ENCODE measurements around the gene SCN5A. TPM values are rescaled to one million over a fixed set of nuclear protein-coding genes. Genes with fewer than 3 reads are reported as not detected.

SCN5A gene
- total and polyA plus RNA-seq, 2 of the 13 experiments (the other 11 are each of a cell fraction or from before 2014, with no cell fraction given), result 0.22 TPM; not detected in 1

DNA sequence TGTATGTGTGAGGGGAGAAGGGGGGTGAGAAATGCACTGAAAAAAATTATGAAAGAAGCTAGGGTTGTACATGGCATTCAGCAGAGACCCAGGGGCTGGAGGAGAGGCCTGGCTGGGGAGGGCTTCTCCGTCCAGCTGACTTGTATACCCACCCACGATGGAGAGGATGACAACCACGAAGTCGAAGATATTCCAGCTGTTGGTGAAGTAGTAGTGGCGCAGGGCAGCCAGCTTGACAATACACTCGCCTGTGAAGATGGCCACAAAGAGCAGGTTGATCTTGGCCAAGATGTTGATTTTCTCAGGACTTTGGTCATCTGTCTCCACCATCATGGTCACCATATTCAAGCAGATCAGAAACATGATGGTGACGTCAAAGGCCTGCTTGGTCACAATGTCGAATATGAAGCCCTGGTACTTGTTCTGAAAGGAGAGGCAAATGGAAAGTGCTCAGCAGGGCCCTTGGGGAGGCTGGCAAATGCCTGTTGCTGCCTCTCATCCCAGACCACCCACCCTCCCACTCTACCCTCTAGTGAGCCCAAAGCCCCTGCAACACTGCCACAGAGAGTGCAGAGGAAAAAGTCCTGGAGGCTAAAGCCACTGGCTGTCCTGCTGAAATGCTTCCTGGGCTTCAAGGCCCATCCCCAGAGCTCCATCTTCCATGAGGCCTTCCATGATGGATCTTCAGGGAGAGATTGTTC, 95.2 kb downstream of the SCN5A start:
- POLR2A ChIA-PET, result no interaction called here
- no peak for DNase-seq (ENCODE audit: low spot score)
- WGBS (ENCODE audit: low lambda C conversion rate), result 22% methylated on average over 8 of the region's 8 CpGs

DNA sequence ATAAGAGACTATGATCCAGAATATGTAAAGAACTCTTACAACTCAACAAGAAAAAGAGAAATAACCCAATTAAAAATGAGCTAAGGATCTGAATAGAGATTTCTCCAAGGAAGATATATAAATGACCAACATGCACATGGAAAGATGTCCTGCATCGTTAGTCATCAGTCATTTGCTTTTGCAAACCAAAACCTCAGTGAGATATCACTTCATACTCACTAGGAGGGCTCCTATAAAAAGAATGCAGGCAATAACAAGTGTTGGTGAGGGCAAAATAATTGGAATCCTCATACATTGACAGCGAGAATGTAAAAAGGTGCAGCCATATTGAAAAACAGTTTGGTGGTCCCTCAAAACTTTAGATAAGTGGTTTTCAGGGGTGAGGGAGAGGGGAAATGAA, 96.4 kb downstream of the SCN5A start:
- FAIRE-seq, result no peak
- Histone ChIP-seq H3K79me2 (ENCODE audit: insufficient read depth, low read length) (no peaks in the 10 kb centered on the region), H3K27ac (ENCODE audit: extremely low read length, insufficient read depth, low read length) (no peak overlapping the region), H3K27me3 (ENCODE audit: control insufficient read depth in 1 of 2, insufficient read depth in 2 of 2, low read length in 2 of 2) (peaks cover 2 to 39% of the 10 kb centered on the region in 2 experiments; a peak in 4 of 5 replicates), H3K4me1 (ENCODE audit: insufficient read depth, low read length) (no peaks in the 10 kb centered on the region), H3K4me2 (ENCODE audit: low read depth, low read length) (no peak overlapping the region), H2AFZ (ENCODE audit: low read length) (no peak overlapping the region), H3K9ac (ENCODE audit: insufficient read depth, low read depth, low read length) (no peak overlapping the region), H4K20me1 (ENCODE audit: insufficient read depth, low read length) (no peaks in the 10 kb centered on the region), H3K9me3 (ENCODE audit: low read length) (no peaks in the 10 kb centered on the region), H3K36me3 (replicated peaks in 1 of 2; ENCODE audit: control insufficient read depth in 1 of 2, insufficient read depth in 2 of 2, low read length in 2 of 2) (no peaks in the 10 kb centered on the region), H3K4me3 (replicated peaks in 1 of 3; ENCODE audit: insufficient read depth in 1 of 3, low read depth in 2 of 3, low read length in 3 of 3) (no peak overlapping the region)
- no peak for ATAC-seq
- no peak for DNase-seq (ENCODE audit: low spot score)
- TF ChIP-seq, protein P1, sequence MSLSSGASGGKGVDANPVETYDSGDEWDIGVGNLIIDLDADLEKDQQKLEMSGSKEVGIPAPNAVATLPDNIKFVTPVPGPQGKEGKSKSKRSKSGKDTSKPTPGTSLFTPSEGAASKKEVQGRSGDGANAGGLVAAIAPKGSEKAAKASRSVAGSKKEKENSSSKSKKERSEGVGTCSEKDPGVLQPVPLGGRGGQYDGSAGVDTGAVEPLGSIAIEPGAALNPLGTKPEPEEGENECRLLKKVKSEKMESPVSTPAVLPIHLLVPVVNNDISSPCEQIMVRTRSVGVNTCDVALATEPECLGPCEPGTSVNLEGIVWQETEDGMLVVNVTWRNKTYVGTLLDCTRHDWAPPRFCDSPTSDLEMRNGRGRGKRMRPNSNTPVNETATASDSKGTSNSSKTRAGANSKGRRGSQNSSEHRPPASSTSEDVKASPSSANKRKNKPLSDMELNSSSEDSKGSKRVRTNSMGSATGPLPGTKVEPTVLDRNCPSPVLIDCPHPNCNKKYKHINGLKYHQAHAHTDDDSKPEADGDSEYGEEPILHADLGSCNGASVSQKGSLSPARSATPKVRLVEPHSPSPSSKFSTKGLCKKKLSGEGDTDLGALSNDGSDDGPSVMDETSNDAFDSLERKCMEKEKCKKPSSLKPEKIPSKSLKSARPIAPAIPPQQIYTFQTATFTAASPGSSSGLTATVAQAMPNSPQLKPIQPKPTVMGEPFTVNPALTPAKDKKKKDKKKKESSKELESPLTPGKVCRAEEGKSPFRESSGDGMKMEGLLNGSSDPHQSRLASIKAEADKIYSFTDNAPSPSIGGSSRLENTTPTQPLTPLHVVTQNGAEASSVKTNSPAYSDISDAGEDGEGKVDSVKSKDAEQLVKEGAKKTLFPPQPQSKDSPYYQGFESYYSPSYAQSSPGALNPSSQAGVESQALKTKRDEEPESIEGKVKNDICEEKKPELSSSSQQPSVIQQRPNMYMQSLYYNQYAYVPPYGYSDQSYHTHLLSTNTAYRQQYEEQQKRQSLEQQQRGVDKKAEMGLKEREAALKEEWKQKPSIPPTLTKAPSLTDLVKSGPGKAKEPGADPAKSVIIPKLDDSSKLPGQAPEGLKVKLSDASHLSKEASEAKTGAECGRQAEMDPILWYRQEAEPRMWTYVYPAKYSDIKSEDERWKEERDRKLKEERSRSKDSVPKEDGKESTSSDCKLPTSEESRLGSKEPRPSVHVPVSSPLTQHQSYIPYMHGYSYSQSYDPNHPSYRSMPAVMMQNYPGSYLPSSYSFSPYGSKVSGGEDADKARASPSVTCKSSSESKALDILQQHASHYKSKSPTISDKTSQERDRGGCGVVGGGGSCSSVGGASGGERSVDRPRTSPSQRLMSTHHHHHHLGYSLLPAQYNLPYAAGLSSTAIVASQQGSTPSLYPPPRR (CRISPR knock-in tag; IDR thresholded peaks at IDR 0.05; ENCODE audit: borderline replicate concordance), result no peak
- ChIA-PET CTCF (ENCODE audit: low intra/inter-chr PET ratio, low total read pairs) (no interaction called here), POLR2A (no interaction called here)
- in situ Hi-C loops (cut with HindIII; ENCODE audit: extremely low pct_ligation_motif_present, low pct_unique_long_range_greater_than_20kb), result no loop called here
- intact Hi-C loops (cut with micrococcal nuclease; ENCODE audit: unreplicated experiment), result no loop called here
- 14% methylated on average over 2 of the region's 2 CpGs for WGBS (ENCODE audit: low lambda C conversion rate)
- no TSS peak for BruUV-seq (replicated peaks)

More for the DNA sequence above, 95.2 kb downstream of the SCN5A start:
- ATAC-seq (no peak), FAIRE-seq (no peak)
- BruUV-seq (replicated peaks), result no TSS peak
- intact Hi-C loops (cut with micrococcal nuclease; ENCODE audit: unreplicated experiment) (no loop called here), in situ Hi-C loops (cut with HindIII; ENCODE audit: extremely low pct_ligation_motif_present, low pct_unique_long_range_greater_than_20kb) (no loop called here)
- Histone ChIP-seq H3K4me1 (ENCODE audit: insufficient read depth, low read length) (no peaks in the 10 kb centered on the region), H3K27me3 (ENCODE audit: control insufficient read depth in 1 of 2, insufficient read depth in 2 of 2, low read length in 2 of 2) (peaks cover 0 to 27% of the 10 kb centered on the region in 2 experiments; a peak in 2 of 5 replicates), H3K4me3 (replicated peaks in 1 of 3; ENCODE audit: insufficient read depth in 1 of 3, low read depth in 2 of 3, low read length in 3 of 3) (no peak overlapping the region), H4K20me1 (ENCODE audit: insufficient read depth, low read length) (no peaks in the 10 kb centered on the region), H3K4me2 (ENCODE audit: low read depth, low read length) (no peak overlapping the region), H2AFZ (ENCODE audit: low read length) (no peak overlapping the region), H3K9ac (ENCODE audit: insufficient read depth, low read depth, low read length) (no peak overlapping the region), H3K79me2 (ENCODE audit: insufficient read depth, low read length) (no peaks in the 10 kb centered on the region), H3K9me3 (ENCODE audit: low read length) (no peaks in the 10 kb centered on the region), H3K36me3 (replicated peaks in 1 of 2; ENCODE audit: control insufficient read depth in 1 of 2, insufficient read depth in 2 of 2, low read length in 2 of 2) (no peaks in the 10 kb centered on the region), H3K27ac (ENCODE audit: extremely low read length, insufficient read depth, low read length) (no peak overlapping the region)
- CTCF ChIA-PET (ENCODE audit: low intra/inter-chr PET ratio, low total read pairs), result no interaction called here
- TF ChIP-seq CREB1 (IDR thresholded peaks at IDR 0.05) (peak; percentile 69), CREB1 (CRISPR knock-in tag; IDR thresholded peaks at IDR 0.05) (no peak), ZNF34 (CRISPR knock-in tag; IDR thresholded peaks at IDR 0.05; ENCODE audit: borderline replicate concordance) (no peak)
